MM.1S (cell line): ENCODE data around the gene LYSET.

Source experiments
- CTCF ChIP-seq: fragments of 300-600 bp; sonication (generic); IDR thresholded peaks from 2 replicates; pipeline ENCODE4 v1.5.1; 2016; ENCODE audit warnings: antibody characterized with exemption, low read length, mixed read lengths
- EZH2 ChIP-seq: fragments of 300-600 bp; sonication (generic); optimal IDR thresholded peaks from 2 replicates; pipeline ENCODE3; 2017; ENCODE audit warnings: low read depth, mild to moderate bottlenecking, antibody characterized with exemption, low read length, mixed read lengths
- EZH2phosphoT487 ChIP-seq: fragments of 300-600 bp; sonication (generic); IDR thresholded peaks from 2 replicates; pipeline ENCODE4 v1.6.1; 2018; ENCODE audit warnings: antibody characterized with exemption, low read length

GRCh38 chr14:93212432-93212831 lies 27.3 kb downstream of the LYSET start:
- no peak for TF ChIP-seq CTCF
- no peak for TF ChIP-seq EZH2
- no peak for TF ChIP-seq EZH2phosphoT487
